Activated CD4-positive, alpha-beta T cell treated with anti-CD3 and anti-CD28 coated beads, Interleukin-2, amount 10 ng/mL, durations not matched to agents 24 days and 14 days (primary cell): ENCODE results near the gene GOT1. TPM values are rescaled to one million over a fixed set of nuclear protein-coding genes. Genes with fewer than 3 reads are reported as not detected.

ENCODE experiments used
- DNase-seq: peaks from one replicate; pipeline ENCODE4 v3.0.0; 2022
- H3K27ac Mint-ChIP-seq: one replicate; pipeline ENCODE4 v1.8.0; 2022; ENCODE audit warnings: mild to moderate bottlenecking, mixed read lengths
- H3K27me3 Mint-ChIP-seq: one replicate; pipeline ENCODE4 v1.8.0; 2022; ENCODE audit warnings: mixed read lengths
- H3K36me3 Mint-ChIP-seq: one replicate; pipeline ENCODE4 v1.8.0; 2022; ENCODE audit warnings: low read depth, mild to moderate bottlenecking, mixed read lengths
- H3K4me1 Mint-ChIP-seq: one replicate; pipeline ENCODE4 v1.8.0; 2021; ENCODE audit warnings: mixed read lengths
- H3K4me3 Mint-ChIP-seq: one replicate; pipeline ENCODE4 v1.8.0; 2022; ENCODE audit warnings: mild to moderate bottlenecking, moderate library complexity, mixed read lengths
- H3K9me3 Mint-ChIP-seq: one replicate; pipeline ENCODE4 v1.8.0; 2021; ENCODE audit warnings: mixed read lengths
- intact Hi-C: fragments of 100-400 bp; cut with micrococcal nuclease; formaldehyde crosslinking; loops from one replicate; pipeline ENCODE4 v1.15.1; 2023
- total RNA-seq: library from RNA; stranded (reverse); gene quantifications from 2 replicates; pipeline ENCODE4 v1.2.3, GENCODE V29; 2022

GOT1 gene
- total RNA-seq, result 37.2 and 38.0 TPM in 2 replicates

- intact Hi-C loops, result loop anchor here (1.0 to 2.0 kb wide), 3 partner anchors 38 to 302 kb away; partner anchors contain the start of genes COX15, CUTC and SLC25A28
- Mint-ChIP-seq H3K27me3 (no peaks in the 10 kb centered on the region), H3K36me3 (peaks cover 3% of the 10 kb centered on the region)
Observed at GRCh38 chr10:99430451-99431189, at the start of gene GOT1. GOT1 (minus strand) TSS chr10:99430624; CDS start chr10:99430565, 59 bp downstream.

DNA sequence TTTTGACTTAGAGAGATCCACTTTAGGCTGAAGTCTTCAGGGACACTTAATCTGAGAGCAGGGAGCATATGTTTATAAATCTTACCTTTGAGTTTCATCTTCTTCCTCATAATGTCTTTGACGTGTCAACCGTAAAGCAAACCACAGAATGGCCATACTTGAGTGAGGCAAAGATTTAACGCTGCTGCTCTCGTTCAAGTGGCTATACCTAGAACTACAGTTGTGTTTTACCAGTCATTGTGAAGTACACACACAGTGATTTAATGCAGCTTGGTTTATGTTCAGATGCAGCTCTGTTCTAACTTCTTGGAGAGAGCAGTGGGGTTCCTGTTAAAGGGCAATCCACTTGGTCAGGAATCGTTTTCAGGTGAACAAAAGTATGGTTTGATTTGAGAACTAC is 39.9 kb upstream of the GOT1 start:
- Mint-ChIP-seq H3K9me3 (no peaks in the 10 kb centered on the region), H3K27ac (no peak overlapping the region), H3K4me1 (peaks cover 2% of the 10 kb centered on the region), H3K4me3 (no peak overlapping the region), H3K36me3 (no peaks in the 10 kb centered on the region), H3K27me3 (peaks cover 25% of the 10 kb centered on the region)
- no peak for DNase-seq
- intact Hi-C loops, result no loop called here

More at GRCh38 chr10:99430451-99431189, at the start of gene GOT1:
- H3K4me3 Mint-ChIP-seq, result peak within 1 kb of the TSS; percentile 99
- peaks cover 30% of the 10 kb centered on the region for H3K4me1 Mint-ChIP-seq
- no peaks in the 10 kb centered on the region for H3K9me3 Mint-ChIP-seq
- H3K27ac Mint-ChIP-seq, result peak within 1 kb of the TSS; percentile 98
- peak; percentile 98 for DNase-seq

DNA sequence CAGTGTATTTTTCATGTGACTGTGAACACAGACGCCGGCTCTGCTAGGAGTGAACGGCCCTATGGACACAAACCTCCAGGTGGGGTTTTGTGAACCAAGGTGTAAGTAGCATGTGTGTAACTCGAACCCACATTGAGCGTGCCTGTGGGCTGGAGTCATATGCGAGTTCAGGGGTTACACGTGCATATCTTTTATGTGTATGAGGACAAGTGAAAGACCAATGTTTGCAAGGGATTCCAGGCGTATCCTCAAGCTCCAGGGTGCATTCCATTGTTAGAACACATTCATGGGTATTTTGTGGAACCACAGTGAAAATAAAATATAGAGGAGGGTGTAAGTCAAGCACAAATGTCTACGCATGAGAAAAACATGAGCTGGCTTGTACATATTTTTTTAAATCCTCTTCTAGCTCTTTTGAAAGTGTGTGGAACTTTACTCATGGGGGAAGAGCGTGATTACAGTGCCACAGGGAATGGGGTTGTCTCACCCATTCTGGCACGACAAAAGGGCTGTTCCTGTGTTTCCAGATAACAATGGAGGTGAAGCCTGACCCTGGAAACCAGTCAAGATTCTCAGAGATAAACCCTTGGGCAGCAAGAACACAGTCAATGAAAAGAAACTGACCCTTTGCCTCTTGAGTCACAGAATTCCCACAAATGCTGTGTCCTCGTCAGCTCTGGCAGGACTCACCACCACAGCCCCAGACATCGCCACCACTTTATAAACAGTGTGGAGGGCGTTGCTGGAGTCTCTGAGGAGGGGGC is 37.0 kb upstream of the GOT1 start:
- no peaks in the 10 kb centered on the region for H3K36me3 Mint-ChIP-seq
- H3K27ac Mint-ChIP-seq, result no peak overlapping the region
- intact Hi-C loops, result no loop called here
- DNase-seq, result no peak
- H3K9me3 Mint-ChIP-seq, result no peaks in the 10 kb centered on the region
- H3K27me3 Mint-ChIP-seq, result peaks cover 15% of the 10 kb centered on the region
- H3K4me3 Mint-ChIP-seq, result no peak overlapping the region
- H3K4me1 Mint-ChIP-seq, result no peaks in the 10 kb centered on the region

- H3K27me3 Mint-ChIP-seq, result peaks cover 16% of the 10 kb centered on the region
- H3K27ac Mint-ChIP-seq, result no peak overlapping the region
- no peaks in the 10 kb centered on the region for H3K4me1 Mint-ChIP-seq
- DNase-seq, result no peak
- no peaks in the 10 kb centered on the region for H3K36me3 Mint-ChIP-seq
- H3K4me3 Mint-ChIP-seq, result no peak overlapping the region
- intact Hi-C loops, result no loop called here
- H3K9me3 Mint-ChIP-seq, result no peaks in the 10 kb centered on the region
Observed at GRCh38 chr10:99466632-99467223, 36.3 kb upstream of the GOT1 start.

GRCh38 chr10:99461230-99461629 is 30.8 kb upstream of the GOT1 start:
- no peak overlapping the region for H3K4me3 Mint-ChIP-seq
- intact Hi-C loops, result no loop called here

GRCh38 chr10:99460070-99460469 is 29.6 kb upstream of the GOT1 start:
- intact Hi-C loops, result no loop called here
- Mint-ChIP-seq H3K27me3 (peaks cover 34% of the 10 kb centered on the region), H3K4me3 (no peak overlapping the region), H3K4me1 (no peaks in the 10 kb centered on the region), H3K9me3 (no peaks in the 10 kb centered on the region), H3K36me3 (no peaks in the 10 kb centered on the region), H3K27ac (no peak overlapping the region)
- DNase-seq, result no peak

More at GRCh38 chr10:99461230-99461629, 30.8 kb upstream of the GOT1 start:
- no peak for DNase-seq
- no peaks in the 10 kb centered on the region for H3K4me1 Mint-ChIP-seq
- peaks cover 30% of the 10 kb centered on the region for H3K27me3 Mint-ChIP-seq
- H3K36me3 Mint-ChIP-seq, result no peaks in the 10 kb centered on the region
- no peaks in the 10 kb centered on the region for H3K9me3 Mint-ChIP-seq
- no peak overlapping the region for H3K27ac Mint-ChIP-seq

GRCh38 chr10:99459217-99459616 is 28.8 kb upstream of the GOT1 start:
- intact Hi-C loops, result no loop called here
- no peaks in the 10 kb centered on the region for H3K36me3 Mint-ChIP-seq
- DNase-seq, result no peak
- no peaks in the 10 kb centered on the region for H3K9me3 Mint-ChIP-seq
- no peak overlapping the region for H3K27ac Mint-ChIP-seq
- H3K4me3 Mint-ChIP-seq, result no peak overlapping the region
- no peaks in the 10 kb centered on the region for H3K4me1 Mint-ChIP-seq
- peaks cover 39% of the 10 kb centered on the region for H3K27me3 Mint-ChIP-seq

DNA sequence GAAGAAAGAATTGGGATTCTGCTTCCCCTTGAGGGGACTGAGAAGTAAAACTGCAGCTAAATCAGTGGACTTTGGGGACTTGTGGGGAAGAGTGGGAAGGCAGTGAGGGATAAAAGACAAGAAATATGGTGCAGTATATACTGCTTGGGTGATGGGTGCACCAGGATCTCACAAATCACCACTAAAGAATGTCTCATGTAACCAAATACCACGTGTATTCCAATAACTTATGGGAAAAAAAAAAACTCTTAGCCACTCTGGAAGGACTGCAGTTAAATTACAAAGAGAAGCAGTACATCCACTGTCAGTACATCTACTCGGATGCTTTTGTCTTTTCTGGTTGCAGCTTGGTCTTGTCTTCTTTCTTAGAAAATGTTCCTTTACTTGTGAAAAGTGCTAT is 27.4 kb upstream of the GOT1 start:
- intact Hi-C loops, result no loop called here
- Mint-ChIP-seq H3K27ac (no peak overlapping the region), H3K27me3 (peaks cover 43% of the 10 kb centered on the region)

DNA sequence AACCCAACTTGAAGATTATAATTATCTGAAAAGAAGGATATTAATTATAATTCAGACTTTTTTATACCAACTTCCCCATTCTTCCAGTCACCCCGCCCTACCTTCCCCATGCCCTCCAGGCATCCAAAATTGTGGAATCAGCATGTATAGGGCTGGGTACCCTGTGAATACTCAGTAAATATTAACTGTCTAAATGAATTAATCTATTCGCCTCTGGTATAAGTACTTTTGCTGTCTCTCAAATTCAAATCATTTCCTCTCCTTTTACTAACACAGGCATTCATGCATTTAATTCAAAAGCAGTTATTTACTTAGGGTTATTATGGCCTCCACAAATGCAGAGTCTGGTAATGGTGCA is 26.5 kb upstream of the GOT1 start:
- intact Hi-C loops, result no loop called here
- Mint-ChIP-seq H3K27me3 (peaks cover 41% of the 10 kb centered on the region), H3K4me3 (no peak overlapping the region), H3K4me1 (no peaks in the 10 kb centered on the region), H3K27ac (no peak overlapping the region), H3K9me3 (no peaks in the 10 kb centered on the region), H3K36me3 (no peaks in the 10 kb centered on the region)
- no peak for DNase-seq

More for the DNA sequence above, 27.4 kb upstream of the GOT1 start:
- no peak for DNase-seq
- Mint-ChIP-seq H3K4me1 (no peaks in the 10 kb centered on the region), H3K4me3 (no peak overlapping the region), H3K36me3 (no peaks in the 10 kb centered on the region), H3K9me3 (no peaks in the 10 kb centered on the region)

- Mint-ChIP-seq H3K27me3 (peaks cover 44% of the 10 kb centered on the region), H3K4me1 (no peaks in the 10 kb centered on the region), H3K9me3 (no peaks in the 10 kb centered on the region), H3K36me3 (no peaks in the 10 kb centered on the region), H3K4me3 (no peak overlapping the region), H3K27ac (no peak overlapping the region)
- intact Hi-C loops, result no loop called here
- DNase-seq, result no peak
Observed at GRCh38 chr10:99456207-99456930, 25.9 kb upstream of the GOT1 start.

- H3K4me1 Mint-ChIP-seq, result no peaks in the 10 kb centered on the region
- no peak overlapping the region for H3K27ac Mint-ChIP-seq
- no peaks in the 10 kb centered on the region for H3K9me3 Mint-ChIP-seq
- H3K4me3 Mint-ChIP-seq, result no peak overlapping the region
- no peak for DNase-seq
- intact Hi-C loops, result no loop called here
- peaks cover 51% of the 10 kb centered on the region for H3K27me3 Mint-ChIP-seq
- no peaks in the 10 kb centered on the region for H3K36me3 Mint-ChIP-seq
Observed at GRCh38 chr10:99451981-99452380, 21.6 kb upstream of the GOT1 start.

- H3K36me3 Mint-ChIP-seq, result no peaks in the 10 kb centered on the region
Observed at GRCh38 chr10:99451499-99451788, 21.0 kb upstream of the GOT1 start.

DNA sequence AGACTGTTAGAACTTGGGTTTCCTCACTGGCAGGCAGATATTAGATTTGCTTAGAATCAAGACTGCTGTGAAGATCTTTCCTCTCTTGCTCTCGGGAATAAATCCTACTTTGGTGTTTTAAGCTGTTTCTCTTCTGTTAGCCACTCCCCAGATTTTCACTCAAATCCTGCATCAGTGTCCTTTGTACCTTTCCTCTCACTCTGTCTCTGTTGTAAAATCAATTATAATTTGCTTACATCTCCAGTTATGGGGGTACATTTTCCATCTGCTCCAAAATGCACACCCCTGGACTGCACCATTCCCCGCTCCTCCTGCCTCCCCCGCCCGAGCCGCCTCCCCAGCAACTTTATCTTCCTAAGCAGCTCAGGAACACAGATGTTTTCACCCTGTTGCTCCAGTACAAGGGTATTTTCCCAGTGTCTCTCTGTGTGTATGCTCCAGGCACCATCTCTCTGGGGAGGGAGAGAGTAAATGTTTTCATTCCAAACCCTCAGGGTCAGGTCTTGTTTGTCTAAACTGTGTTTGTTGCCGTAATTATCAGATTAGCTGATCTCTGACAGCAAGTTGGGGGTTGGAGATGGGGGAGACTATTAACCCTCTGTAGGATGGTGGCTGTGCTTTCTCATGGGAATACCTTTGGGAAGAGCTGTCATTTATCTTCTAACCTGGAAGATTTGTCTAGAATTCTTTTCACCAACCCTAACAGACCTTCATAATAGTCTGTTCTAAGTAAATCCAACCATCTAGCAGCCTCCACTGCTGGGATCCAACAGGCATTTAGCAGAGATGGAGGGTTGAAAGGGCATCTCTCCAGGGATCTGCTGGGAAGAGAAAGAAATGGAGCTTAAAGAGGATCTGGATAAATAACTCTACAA is 20.4 kb upstream of the GOT1 start:
- H3K9me3 Mint-ChIP-seq, result no peaks in the 10 kb centered on the region
- H3K4me3 Mint-ChIP-seq, result no peak overlapping the region
- no peaks in the 10 kb centered on the region for H3K36me3 Mint-ChIP-seq
- no peak for DNase-seq
- H3K27ac Mint-ChIP-seq, result no peak overlapping the region
- no peaks in the 10 kb centered on the region for H3K4me1 Mint-ChIP-seq
- peaks cover 53% of the 10 kb centered on the region for H3K27me3 Mint-ChIP-seq
- intact Hi-C loops, result no loop called here

More at GRCh38 chr10:99451499-99451788, 21.0 kb upstream of the GOT1 start:
- Mint-ChIP-seq H3K9me3 (no peaks in the 10 kb centered on the region), H3K4me1 (no peaks in the 10 kb centered on the region), H3K4me3 (no peak overlapping the region), H3K27me3 (peaks cover 55% of the 10 kb centered on the region), H3K27ac (no peak overlapping the region)
- intact Hi-C loops, result no loop called here
- DNase-seq, result no peak
